Skeletal muscle tissue (tissue), 4 donors: ENCODE results near the gene MEIS1. TPM values are rescaled to one million over a fixed set of nuclear protein-coding genes. Genes with fewer than 3 reads are reported as not detected.

Experiments used
- H3K27ac ChIP-seq: one replicate; pipeline ENCODE4 v1.7.0; 2013; ENCODE audit warnings: mild to moderate bottlenecking, low read depth, low read length, inconsistent platforms
- H3K27me3 ChIP-seq, 3 donors: one replicate each; pipeline ENCODE4 v1.7.0; 2013; ENCODE audit warnings: low read length in 3 of 3; ENCODE audit not compliant: control insufficient read depth in 3 of 3, insufficient read depth in 3 of 3
- H3K36me3 ChIP-seq, 3 donors: one replicate each; pipeline ENCODE4 v1.7.0; 2013; ENCODE audit warnings: low read length in 3 of 3; ENCODE audit not compliant: control insufficient read depth in 3 of 3, insufficient read depth in 3 of 3
- H3K4me1 ChIP-seq, 3 donors: one replicate each; pipeline ENCODE4 v1.7.0; 2013; ENCODE audit warnings: low read length in 3 of 3, mild to moderate bottlenecking in 3 of 3; ENCODE audit not compliant: control insufficient read depth in 3 of 3, insufficient read depth in 3 of 3
- H3K4me3 ChIP-seq, 3 donors: one replicate each; pipeline ENCODE4 v1.7.0; 2013; ENCODE audit warnings: low read length in 3 of 3
- H3K9ac ChIP-seq, 3 donors: one replicate each; pipeline ENCODE4 v1.7.0; 2013; ENCODE audit warnings: low read length in 3 of 3, mild to moderate bottlenecking in 3 of 3, moderate library complexity in 2 of 3, low read depth in 1 of 3
- H3K9me3 ChIP-seq, 3 donors: one replicate each; pipeline ENCODE4 v1.7.0; 2013; ENCODE audit warnings: low read length in 3 of 3; ENCODE audit not compliant: control insufficient read depth in 3 of 3
- total RNA-seq: library from RNA; depleted of rRNA; stranded (reverse); fragments of >200 nt; gene quantifications from one replicate; pipeline ENCODE4 v1.2.3, GENCODE V29; 2014
- donor health status: Osteomylitis.

The MEIS1 gene
- total RNA-seq, 1 donor from 2014 or later = 13.6 TPM

GRCh38 chr2:66585587-66585986 is 150.7 kb downstream of the MEIS1 start:
- no peak overlapping the region for H3K9ac ChIP-seq
- no peaks in the 10 kb centered on the region for H3K9me3 ChIP-seq
- no peak overlapping the region for H3K4me3 ChIP-seq
- H3K27me3 ChIP-seq = peaks cover 38 to 53% (median 50%) of the 10 kb centered on the region in 3 donors
- no peak overlapping the region for H3K27ac ChIP-seq
- no peaks in the 10 kb centered on the region for H3K36me3 ChIP-seq
- peaks cover 0 to 8% (median 4%) of the 10 kb centered on the region in 3 donors for H3K4me1 ChIP-seq

DNA sequence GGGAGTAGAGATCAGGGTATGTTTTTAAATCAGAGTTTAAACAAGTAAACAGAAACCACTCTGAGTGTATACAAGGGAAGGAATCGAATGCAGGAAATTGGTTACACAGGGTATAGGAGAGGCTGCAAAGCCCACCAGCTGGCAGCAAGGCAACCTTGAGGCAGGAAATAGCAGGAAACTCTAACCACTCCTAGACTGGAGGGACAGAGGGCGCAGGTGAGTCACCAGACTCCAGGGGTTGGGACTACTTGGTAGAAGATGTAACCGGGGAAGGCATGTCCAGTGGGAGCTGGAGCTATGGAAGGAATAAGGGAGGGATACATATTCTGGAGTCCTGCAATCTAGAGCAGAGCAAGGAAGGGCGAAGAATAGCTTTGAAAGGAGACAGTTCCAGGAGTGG is 152.3 kb downstream of the MEIS1 start:
- Histone ChIP-seq H3K9me3 (no peaks in the 10 kb centered on the region), H3K4me3 (no peak overlapping the region), H3K4me1 (peaks cover 0 to 3% (median 0%) of the 10 kb centered on the region in 3 donors), H3K36me3 (no peaks in the 10 kb centered on the region), H3K27ac (no peak overlapping the region), H3K27me3 (peaks cover 22 to 37% (median 34%) of the 10 kb centered on the region in 3 donors), H3K9ac (no peak overlapping the region)

DNA sequence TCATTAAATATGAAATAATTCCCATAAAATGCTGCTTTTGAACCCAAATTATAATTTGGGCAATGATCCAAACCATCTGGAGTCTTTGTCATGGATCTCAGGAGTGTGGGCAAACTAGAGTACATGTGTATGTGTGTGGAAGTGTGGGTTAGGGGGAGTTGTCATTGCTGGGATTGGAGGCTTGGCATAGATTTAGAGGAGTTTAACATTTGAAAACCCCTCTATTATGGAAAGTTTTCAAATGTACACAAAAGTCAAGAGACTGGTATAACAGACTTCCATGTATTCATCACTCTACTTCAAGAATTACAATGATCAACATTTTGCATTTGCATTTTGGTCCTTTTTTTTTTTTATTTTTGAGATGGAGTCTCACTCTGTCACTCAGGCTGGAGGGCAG is 159.1 kb downstream of the MEIS1 start:
- H3K4me1 ChIP-seq = no peaks in the 10 kb centered on the region
- H3K4me3 ChIP-seq = no peak overlapping the region
- H3K9ac ChIP-seq = no peak overlapping the region
- H3K36me3 ChIP-seq = no peaks in the 10 kb centered on the region
- H3K9me3 ChIP-seq = no peaks in the 10 kb centered on the region
- peaks cover 0 to 2% (median 0%) of the 10 kb centered on the region in 3 donors for H3K27me3 ChIP-seq
- H3K27ac ChIP-seq = no peak overlapping the region

- Histone ChIP-seq H3K27me3 (peaks cover 0 to 2% (median 0%) of the 10 kb centered on the region in 3 donors), H3K9me3 (no peaks in the 10 kb centered on the region), H3K4me3 (no peak overlapping the region), H3K4me1 (no peaks in the 10 kb centered on the region), H3K27ac (no peak overlapping the region), H3K36me3 (no peaks in the 10 kb centered on the region), H3K9ac (no peak overlapping the region)
Observed at GRCh38 chr2:66595556-66595955, 160.6 kb downstream of the MEIS1 start.

GRCh38 chr2:66596256-66596655 is 161.3 kb downstream of the MEIS1 start:
- no peaks in the 10 kb centered on the region for H3K9me3 ChIP-seq
- peaks cover 0 to 2% (median 0%) of the 10 kb centered on the region in 3 donors for H3K27me3 ChIP-seq
- H3K27ac ChIP-seq = no peak overlapping the region
- no peaks in the 10 kb centered on the region for H3K36me3 ChIP-seq
- H3K9ac ChIP-seq = no peak overlapping the region
- no peak overlapping the region for H3K4me3 ChIP-seq
- H3K4me1 ChIP-seq = no peaks in the 10 kb centered on the region

DNA sequence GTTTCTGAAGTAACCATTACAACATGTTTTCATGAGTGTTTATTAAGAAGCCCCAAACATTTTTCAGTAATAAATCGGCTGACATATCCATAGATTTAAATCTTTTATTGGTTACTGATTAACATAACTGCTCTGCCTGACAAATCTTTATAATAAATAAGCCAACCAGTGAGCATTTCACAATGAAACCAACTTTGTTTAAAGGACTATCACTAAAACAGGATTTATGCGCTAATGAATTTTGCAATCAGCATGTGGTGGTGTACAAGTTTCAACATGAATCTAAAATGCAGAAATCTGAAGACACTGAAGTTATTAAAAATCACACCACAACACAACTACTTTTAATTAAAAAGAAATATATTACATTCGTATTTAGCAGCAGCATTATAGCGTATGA is 166.7 kb downstream of the MEIS1 start:
- H3K9ac ChIP-seq = no peak overlapping the region
- H3K4me1 ChIP-seq = no peaks in the 10 kb centered on the region
- no peaks in the 10 kb centered on the region for H3K36me3 ChIP-seq
- H3K27me3 ChIP-seq = no peaks in the 10 kb centered on the region
- no peak overlapping the region for H3K27ac ChIP-seq
- no peak overlapping the region for H3K4me3 ChIP-seq
- no peaks in the 10 kb centered on the region for H3K9me3 ChIP-seq

DNA sequence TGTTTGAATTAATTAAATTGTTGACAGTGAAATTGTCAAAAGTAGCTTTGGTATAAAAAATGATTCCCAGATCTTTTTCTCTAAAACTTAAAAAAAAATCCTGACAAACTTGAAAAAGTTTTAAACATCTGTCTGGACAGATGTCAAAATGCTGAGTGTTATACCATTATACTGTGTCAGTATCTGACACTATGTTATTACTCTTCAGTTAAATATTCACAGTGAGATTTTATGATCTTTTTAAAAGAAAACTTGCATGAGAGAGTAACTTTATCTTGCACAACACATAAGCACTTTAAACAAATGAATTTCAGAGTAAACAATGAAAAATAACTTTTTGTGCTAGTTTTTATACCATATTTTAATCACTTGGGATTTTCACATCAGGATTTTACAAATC is 167.4 kb downstream of the MEIS1 start:
- Histone ChIP-seq H3K9me3 (no peaks in the 10 kb centered on the region), H3K36me3 (no peaks in the 10 kb centered on the region), H3K9ac (no peak overlapping the region)

GRCh38 chr2:66604326-66604725 is 169.4 kb downstream of the MEIS1 start:
- Histone ChIP-seq H3K36me3 (no peaks in the 10 kb centered on the region), H3K4me1 (no peaks in the 10 kb centered on the region), H3K4me3 (no peak overlapping the region), H3K27me3 (no peaks in the 10 kb centered on the region), H3K9ac (no peak overlapping the region), H3K9me3 (no peaks in the 10 kb centered on the region), H3K27ac (no peak overlapping the region)

More for the DNA sequence above, 167.4 kb downstream of the MEIS1 start:
- H3K4me3 ChIP-seq = no peak overlapping the region
- H3K27me3 ChIP-seq = no peaks in the 10 kb centered on the region
- H3K4me1 ChIP-seq = no peaks in the 10 kb centered on the region
- no peak overlapping the region for H3K27ac ChIP-seq

DNA sequence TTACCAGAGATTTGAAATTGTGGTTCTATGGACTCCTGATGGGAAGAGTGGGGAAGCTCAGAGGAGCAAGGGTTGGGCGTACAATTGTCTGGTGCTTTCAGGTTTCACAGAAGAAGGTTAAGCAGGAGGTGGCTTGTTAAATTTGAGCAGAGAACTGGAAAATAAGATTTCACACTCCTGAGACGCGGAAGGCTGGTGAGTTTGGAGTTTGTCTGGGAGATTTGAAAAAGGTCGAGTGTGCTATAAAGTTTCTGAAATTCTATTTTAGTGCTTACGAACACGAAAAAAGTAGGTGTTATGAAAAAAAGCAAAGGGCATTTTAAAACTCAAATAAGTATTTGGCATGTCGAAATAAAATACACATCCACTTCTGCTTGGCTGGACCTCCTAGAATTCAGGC is 170.1 kb downstream of the MEIS1 start:
- no peaks in the 10 kb centered on the region for H3K9me3 ChIP-seq
- H3K9ac ChIP-seq = no peak overlapping the region
- H3K36me3 ChIP-seq = no peaks in the 10 kb centered on the region
- no peaks in the 10 kb centered on the region for H3K4me1 ChIP-seq
- no peak overlapping the region for H3K27ac ChIP-seq
- H3K27me3 ChIP-seq = no peaks in the 10 kb centered on the region
- H3K4me3 ChIP-seq = no peak overlapping the region

DNA sequence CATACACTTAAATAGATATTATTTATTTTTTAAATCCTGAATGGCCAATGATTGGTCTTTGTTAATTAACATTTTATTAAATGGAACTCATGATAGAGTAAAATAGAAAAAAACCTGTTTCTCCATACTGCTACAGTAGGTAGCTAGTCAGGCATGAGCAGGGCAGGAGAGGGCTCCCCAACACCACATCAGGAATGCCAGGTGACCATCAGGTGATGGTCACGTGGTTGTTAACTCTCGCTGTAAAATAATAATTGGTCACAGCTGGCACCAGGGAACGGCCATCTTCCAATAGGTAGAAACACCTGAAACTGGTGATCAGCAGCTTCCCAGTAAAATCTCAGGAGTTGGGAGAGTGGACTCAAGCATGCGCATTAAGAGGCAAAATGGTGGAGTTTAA is 172.2 kb downstream of the MEIS1 start:
- H3K9ac ChIP-seq = no peak overlapping the region
- H3K4me1 ChIP-seq = no peaks in the 10 kb centered on the region
- H3K4me3 ChIP-seq = no peak overlapping the region
- no peak overlapping the region for H3K27ac ChIP-seq
- H3K9me3 ChIP-seq = no peaks in the 10 kb centered on the region
- no peaks in the 10 kb centered on the region for H3K27me3 ChIP-seq
- no peaks in the 10 kb centered on the region for H3K36me3 ChIP-seq
